DMS53 treated with DMSO at 0.1 percent for 48 hours (cell line): ENCODE measurements around the gene TWSG1.
A peak's percentile ranks its signal among the peaks of the same experiment; 100 is the strongest.
"Not testable (repeated sequence)": the region's sequence is repeated elsewhere in the genome, so short reads cannot be mapped to it uniquely, and the experiment has no call there.

Experiments
- DNase-seq: peaks from one replicate; lab custom pipeline; 2025; ENCODE audit not compliant: unreplicated experiment; lab: John Stamatoyannopoulos, UW

Gene TWSG1

DNA sequence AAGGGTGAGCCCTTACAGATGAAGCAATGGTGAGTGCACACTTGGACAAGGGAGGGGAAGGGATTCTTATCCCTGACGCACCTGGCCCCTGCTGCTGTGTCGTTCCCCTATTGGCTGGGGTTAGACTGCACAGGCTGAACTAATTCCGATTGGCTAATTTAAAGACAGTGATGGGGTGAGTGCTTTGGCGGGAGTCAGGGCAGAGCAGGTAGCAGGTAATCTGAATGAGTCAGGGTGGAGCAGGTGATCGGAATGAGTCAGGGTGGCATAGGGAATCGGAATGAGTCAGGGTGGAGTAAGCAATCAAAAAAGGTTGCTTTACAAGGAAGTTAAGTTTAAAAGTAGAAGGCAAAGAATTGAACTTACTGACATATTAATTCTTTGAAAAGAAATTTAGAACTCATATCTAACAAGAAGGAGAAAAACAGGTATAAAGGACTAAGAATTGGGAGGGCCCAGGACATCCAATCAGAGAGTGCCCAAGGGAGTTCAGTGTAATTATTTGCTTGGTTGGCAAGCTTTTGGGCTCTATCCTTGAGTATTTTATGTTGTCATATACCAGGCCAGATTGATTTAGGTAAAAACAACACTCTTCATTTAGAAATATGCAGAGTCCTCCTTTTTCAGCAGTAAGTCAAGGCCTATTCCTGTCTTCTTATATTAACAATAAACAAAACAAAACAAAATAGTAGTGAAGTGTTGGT is 88.4 kb downstream of the TWSG1 start:
- peak; percentile 15 for DNase-seq

DNA sequence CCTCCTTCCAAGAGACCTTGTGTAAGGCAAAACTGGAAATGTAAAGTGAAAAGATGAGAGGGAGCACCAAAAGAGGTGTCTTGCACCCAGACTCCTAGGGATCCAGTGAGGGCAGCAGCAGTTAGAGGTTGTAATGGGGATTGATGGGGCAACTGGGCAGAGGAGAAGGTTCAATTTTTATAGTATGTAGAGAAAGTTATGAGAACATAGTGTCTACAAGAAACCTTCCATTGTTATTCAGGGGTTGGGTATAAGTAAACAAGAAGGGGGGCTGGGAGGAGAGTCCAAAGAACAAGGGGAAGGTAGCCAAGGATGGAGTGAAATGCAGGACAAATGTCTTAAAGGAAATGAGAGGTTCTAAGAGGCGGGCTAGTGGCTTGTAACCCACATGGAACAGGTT is 89.1 kb downstream of the TWSG1 start:
- DNase-seq, result not testable (repeated sequence)

DNA sequence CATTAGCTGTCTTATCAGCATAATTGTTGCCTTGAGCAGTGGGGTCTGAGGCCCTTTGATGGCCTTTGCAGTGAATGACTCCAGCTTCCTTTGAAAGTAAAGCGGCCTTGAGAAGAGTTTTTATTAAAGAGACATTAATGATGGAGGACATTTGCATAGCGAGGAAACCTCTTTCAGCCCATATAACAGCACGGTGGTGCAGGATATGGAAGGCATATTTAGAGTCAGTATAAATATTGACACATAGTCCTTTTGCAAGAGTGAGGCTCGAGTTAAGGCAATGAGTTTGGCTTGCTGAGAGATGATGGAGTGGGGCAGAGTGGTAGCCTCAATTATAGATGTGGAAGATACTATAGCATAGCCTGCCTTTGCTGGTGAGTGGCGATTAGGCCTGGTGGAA is 89.7 kb downstream of the TWSG1 start:
- DNase-seq, result not testable (repeated sequence)

DNA sequence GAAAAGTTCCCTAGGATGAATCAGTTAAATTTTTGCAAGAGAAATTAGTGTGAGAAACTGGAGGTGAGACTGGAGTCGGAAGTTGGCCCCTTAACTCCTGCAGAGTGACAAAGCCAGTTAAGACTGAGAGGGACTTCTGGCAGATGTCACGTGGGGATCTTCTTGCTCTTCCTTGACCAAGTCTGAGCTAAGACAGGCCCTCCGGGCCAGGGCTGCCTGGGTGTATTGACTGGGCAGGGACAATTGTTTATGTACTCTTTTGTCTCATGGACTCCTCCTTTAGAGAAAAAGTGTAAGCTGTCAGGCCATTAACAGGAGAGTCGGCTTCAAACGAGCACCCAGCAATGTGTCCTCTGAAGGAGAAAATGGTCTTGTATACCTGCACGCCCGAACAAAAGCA is 92.2 kb downstream of the TWSG1 start:
- no peak for DNase-seq

DNA sequence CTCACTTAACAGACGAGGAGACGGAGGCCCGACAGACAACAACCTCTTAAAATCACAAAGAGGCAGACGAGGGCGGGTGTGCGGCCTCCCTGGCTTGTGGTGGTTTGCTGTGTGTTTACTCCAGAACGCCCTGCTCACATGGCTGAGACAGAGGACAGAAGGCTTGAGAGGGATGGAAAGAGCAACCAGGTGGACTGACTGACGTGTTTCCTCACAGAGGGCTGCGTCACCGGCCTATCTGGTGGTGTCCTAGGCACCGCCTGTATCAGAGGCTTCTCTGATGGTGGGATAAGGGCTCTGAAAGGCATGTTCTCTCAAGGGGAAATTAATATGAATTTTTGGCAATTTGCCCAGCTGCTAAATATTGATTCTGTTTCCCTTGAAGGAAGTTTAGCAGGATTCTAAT is 93.7 kb downstream of the TWSG1 start:
- DNase-seq, result no peak

DNA sequence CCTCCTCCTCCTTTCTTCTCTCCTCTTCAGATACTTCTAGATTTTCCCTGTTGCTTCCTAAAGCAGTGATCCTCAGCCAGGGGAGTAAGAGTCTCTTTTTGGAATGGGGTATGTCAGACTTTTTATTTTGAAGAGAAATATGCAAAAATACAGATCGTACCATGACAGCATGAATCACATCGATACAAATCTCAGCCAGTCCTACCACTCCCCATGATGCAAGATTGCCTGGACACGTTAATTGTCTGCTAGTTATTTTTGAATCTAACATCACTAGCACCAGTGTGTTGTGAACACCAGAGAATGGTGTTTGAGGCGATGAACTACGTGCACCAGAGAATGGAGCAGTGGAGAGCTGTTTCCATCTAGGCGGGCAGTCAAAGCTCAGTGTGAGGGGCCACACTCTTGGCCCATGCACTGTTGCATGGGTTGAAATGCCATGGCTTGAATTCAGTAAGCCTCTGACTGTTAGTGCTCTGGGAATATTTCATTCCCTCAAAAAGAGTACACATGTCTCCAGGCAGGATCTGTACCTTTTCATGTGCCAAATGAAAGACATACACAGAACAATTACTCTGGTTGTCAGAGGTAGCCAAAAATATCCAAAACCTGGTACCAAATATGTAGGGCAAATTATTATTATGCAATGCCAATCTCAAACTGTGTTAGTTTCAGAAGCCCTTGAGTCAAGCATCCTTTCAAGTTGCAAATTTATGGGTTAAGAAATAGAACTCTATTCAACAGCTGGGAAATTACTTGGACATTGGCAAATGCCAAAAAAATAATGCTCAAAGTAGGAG is 94.5 kb downstream of the TWSG1 start:
- DNase-seq, result no peak

DNA sequence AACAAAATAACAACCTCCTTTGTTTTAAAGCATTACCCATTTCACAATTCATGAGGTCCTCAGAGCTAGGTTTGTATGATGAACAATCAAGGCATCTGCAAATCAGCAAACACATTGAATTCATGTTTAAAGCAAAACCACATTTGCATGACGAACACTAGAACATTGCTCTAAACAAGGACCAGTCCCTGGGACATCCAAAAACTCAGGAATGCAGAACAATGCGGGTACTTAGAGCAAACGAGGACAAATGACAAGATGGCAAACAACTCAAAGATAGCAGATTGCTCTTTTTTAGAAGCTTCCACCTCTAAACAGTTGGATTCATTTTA is 95.1 kb downstream of the TWSG1 start:
- no peak for DNase-seq

DNA sequence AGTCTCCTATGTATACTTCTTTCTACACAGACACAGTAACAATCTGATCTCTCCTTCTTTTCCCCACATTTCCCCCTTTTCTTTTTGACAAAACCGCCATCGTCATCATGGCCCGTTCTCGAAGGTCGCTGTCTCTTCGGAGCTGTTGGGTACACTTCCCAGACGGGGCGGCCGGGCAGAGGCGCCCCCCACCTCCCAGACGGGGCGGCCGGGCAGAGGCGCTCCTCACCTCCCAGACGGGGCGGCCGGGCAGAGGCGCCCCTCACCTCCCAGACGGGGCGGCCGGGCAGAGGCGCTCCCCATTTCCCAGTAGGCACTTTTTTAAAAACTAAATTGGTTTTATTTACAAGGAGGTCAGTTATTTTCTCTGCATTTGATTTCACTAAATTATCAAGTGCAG is 95.7 kb downstream of the TWSG1 start:
- DNase-seq, result not testable (repeated sequence)

DNA sequence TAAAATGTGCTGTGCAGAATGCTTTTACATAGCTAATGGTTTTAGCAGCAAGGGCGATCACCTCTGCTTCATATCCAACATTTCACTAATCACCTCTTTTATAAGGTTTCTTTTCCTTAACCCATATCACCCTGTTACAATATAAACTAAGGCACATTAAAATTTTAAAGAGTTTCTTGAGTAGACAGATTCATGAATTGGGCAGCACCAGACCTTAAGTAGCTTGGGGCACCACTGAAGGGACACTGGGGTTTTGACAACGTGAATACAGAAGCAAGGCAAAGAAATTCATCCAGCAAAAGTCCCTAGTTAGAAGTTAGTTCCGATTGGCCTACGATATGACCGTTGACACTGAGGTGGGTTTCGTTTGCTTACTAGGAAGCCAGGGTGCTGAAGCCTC is 96.7 kb downstream of the TWSG1 start:
- no peak for DNase-seq

DNA sequence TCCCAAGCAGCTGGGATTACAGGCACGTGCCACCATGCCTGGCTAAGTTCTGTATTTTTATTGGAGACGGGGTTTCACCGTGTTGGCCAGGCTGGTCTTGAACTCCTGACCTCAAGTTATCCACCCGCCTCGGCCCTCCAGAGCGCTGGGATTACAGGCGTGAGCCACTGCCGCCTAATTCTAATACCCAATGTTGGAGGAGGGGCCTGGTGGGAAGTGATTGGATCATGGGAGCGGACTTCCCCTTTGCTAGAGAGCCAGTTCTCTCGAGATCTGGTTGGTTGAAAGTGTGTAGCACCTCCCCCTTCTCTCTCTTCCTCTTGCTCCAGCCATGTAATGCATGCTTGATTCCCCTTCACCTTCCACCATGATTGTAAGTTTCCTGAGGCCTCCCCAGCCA is 98.5 kb downstream of the TWSG1 start:
- not testable (repeated sequence) for DNase-seq

DNA sequence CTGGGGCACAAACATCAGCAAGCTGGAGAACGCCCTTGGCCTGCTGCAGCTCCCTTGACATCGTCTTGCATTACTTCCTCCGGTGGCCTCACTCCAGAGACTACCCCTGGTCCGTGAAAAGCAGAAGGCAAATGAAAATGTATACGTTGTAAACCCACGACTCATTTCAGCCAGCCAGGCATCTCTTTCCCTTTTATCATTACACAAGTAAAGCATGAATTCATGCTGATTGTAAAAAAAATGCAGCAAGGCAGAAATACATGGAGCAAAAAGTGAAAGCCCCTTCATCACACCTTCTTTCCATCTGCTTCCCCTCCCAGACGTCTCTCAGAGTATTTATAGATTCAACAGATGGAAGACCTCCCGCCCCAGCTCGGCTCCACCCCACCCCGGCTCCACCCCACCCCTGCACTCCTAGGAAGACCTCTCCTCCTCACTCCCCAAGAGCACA is 99.1 kb downstream of the TWSG1 start:
- no peak for DNase-seq

DNA sequence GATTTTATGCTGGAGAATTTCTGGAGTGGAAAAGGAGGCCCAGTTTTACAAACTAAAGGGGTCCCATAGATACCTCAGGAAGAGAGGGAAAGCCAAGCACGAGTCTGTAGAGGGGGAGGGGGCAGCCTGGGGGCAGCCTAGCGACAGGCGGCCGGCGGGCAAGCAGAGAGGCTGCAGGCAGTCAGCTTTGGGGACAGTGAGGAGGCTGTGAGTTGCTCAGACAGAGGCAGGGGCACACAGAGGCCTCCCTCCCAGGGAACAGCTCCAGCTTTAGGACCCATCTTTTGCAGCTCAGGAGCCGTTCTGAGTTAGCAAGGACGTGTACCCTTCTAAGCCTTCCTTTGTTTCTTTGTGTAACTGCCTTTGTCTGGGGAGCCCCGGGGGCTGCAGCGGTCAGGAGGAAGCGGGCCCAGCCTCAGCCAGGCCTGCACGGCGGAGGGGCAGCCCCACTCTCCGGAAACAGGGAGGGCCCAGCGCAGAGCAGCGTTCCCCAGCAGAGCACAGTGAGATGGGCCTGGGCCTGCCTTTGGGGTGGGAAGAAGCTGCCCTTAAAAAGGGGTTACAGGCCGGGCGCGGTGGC is 99.6 kb downstream of the TWSG1 start:
- DNase-seq, result no peak

DNA sequence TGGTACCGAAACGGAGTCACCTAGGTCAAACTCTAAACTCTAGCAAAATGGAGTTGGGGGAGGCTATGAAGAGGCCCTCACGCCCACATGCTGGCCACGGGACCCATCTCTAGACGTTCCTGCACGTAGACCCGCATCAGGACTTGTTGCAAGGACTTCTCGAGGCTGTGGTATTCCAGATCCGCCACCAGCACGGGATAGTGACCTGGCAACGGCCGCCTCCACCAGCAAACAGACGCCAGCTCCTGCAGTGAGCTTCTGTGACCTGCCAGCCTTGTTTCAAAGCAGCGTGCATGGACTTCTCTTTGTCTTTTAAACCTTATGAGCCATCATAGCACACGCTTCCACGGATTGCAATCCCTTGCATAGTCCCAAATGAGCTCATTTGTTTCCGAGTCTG is 100.5 kb downstream of the TWSG1 start:
- DNase-seq, result no peak

DNA sequence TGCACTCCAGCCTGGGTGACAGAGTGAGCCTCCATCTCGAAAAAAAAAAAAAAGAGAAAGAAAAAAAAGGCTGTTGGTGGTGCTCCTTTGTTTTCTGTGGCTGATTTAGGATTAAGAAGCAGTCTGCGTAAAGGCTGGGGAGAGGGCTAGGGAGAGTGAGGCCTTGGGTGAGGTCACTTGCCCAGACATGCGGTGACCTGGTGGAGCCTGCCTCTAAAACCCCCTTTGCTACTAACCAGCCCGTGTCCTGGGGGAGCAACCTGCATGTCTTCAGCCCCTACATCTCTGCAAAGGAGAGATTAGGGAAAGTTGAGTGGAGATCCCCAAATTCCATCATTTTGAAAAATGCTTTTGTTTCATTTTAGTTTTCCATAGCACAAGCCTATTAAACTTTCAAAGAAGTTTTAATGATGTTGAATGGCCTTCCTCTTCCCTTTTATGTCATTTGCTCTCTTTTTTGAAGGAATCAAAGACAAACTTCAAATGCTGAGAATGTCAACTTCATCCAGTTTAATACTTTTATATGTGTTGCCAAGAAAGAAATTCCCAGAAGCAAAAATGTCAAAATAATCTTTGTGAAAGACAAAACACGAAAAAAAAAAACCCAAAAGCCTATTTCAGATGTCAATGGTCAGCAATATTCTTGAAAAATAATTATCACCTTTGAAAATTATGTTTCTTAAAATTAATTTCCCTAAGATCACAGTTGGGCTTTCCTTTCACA is 101.8 kb downstream of the TWSG1 start:
- DNase-seq, result no peak

DNA sequence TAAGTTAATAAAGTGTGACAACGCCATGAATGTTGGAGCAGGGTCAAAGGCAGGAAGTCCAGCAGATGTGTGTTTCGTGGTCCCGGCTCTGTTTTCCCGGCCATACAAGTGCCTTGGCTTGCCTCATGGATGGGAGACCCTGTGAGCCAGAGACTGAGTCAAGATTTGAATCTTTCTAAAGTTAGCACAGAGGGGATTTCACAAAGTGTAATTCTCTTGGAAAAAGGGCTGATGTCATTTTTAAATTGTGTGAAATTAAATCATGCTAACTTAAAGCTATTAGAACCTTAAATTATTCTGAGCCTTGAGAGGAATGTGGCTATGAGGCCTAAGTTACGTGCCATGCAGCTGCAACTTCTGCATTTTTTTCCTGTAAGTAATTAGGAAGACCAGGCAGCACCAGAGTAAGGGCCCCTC is 102.5 kb downstream of the TWSG1 start:
- DNase-seq, result no peak

DNA sequence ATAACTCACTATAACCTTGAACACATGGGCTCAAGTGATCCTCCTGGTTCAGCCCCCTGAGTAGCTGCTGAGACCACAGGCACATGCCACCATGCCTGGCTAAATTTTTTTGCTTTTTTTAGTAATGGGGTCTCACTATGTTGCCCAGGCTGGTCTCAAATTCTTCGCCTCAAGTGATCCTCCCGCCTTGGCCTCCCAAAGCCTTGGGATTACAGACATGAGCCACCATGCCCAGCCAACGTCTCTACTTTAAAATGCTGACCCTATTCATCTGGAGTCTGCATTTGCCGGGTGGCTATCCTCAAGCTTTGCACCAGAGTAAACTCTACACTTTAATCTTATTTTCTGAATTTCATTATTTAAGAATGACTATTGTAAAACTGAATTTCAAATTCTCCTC is 103.1 kb downstream of the TWSG1 start:
- DNase-seq, result no peak

DNA sequence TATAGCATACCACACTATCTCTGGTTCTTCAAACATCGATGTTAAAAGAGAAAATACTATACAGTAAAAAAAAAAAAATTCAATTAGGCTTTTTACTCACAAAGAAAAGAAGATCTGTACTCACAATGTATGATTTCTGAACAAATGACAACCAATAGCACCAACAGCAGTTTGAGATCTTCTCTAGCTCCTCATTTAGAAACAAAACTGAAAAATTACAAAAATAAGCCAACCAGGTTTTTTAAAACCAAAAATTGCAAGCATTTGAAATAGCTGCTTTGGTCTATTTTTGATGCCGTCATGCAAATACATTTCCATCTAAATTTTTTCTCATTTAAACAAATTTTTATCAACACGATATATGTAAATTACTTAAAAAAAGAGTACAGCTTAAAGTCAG is 106.5 kb downstream of the TWSG1 start:
- no peak for DNase-seq

DNA sequence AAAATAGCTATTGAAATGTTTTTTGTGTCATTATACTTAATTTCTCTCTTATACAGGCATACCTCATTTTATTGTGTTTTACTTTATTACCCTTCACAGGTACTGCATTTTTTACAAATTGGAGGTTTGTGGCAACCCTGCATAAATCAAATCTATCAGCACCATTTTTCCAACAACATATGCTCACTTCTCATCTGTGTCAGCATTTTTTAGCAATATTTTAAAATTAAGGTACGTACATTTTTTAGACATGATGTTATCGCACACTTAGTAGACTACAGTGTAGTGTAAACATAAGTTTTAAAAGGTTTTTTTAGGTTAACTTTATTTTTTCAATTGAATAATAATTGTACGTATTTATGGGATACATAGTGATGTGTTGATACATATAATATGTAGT is 110.0 kb downstream of the TWSG1 start:
- DNase-seq, result no peak

DNA sequence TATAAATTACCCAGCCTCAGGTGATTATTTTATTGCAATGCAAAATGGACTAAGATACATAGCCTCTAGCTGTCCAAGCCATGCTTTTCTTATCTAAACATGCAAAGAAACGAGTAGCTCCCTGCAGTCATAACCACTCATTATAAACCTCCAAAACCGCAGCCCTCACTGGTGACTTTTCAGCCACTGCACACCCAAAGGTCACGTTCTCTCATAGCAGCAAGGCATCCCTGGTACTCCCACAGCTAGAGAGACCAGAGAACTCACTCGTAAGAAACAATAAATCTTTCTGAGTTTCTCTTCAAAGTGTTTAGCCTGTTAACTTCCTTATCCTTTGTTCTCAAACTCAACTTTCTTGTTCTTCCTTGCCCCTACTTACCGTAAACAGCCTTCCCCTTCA is 112.3 kb downstream of the TWSG1 start:
- DNase-seq, result no peak

DNA sequence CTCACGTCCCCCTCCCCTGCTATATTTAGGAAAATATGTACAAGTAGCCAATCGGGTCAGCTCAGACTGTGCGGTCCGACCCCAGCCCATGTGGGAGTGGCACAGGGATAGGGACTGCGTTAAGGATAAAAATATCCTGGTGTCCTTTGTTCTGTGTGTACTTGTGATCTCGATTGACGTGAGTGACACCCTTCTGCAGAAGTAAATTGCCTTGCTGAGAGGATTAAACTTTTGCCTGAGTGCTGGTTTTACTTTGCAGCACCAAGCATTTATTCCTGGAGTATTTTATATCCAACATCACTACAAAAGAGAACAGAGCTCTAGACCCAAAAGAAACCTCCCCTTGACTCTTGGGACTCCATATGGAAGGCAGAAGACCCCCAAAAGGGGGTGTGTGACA is 112.8 kb downstream of the TWSG1 start:
- DNase-seq, result no peak

DNA sequence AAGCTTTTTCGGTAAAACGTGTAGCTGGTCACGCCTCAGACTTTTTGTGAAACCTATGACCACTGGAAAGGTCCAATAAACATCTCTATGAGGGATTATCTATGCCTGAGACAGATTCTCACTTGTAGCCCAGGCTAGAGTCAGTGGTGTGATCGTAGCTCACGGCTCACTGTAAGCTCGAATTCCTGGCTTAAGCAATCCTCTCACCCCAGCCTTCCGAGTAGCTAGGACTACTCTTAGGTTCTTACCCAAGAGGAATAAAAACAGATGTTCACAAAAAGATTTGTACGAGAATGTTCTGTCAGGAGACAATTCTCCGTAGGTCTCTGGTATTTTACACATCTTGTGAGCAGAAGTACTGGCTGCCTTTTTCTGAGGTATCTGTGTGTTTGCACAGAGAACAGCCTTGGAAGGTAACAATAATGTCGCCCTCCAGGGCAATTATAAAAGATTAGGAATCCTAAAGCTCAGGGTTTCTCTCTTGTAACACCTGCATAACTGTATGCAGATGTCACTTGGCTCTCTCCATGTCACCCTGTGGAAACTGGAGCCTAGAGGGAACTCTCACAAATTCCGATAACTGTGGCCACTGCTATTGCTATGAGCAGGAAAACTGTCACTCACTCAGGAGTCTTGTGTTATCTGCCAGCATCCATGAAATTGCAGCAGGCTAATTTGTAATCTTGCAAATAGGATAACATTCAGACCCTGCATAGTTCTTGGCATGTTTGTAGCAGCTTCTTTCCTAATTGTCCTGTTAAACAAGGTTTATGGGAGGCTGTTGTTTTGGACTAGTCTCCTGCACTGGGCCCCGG is 115.2 kb downstream of the TWSG1 start:
- DNase-seq, result no peak
